ENCODE measurements around the gene SRPRB.

GRCh38 chr3:133769536-133769935, 36.1 kb upstream of the SRPRB start:
- TF ChIP-seq CTCF (conservative IDR thresholded peaks at IDR 0.05; ENCODE audit: low read depth, low read length): no peak
- no peak for TF ChIP-seq EZH2 (IDR thresholded peaks at IDR 0.05; ENCODE audit: low read length, unreplicated experiment)

Data from PC-3 (cell line).